ENCODE data around the gene COL5A1. TPM values are rescaled to one million over a fixed set of nuclear protein-coding genes. Genes with fewer than 3 reads are reported as not detected.

Gene COL5A1
- polyA plus RNA-seq, 3 donors, result 0.01 TPM; not detected in 2

- 87% methylated on average over 2 of the region's 2 CpGs for WGBS (ENCODE audit: insufficient coverage)
- no peak overlapping the region for H3K27ac Mint-ChIP-seq
- Histone ChIP-seq H3K27me3 (ENCODE audit: control insufficient read depth in 2 of 2, insufficient read depth in 2 of 2, low read length in 2 of 2) (peaks cover 6 to 14% of the 10 kb centered on the region in 2 donors), H3K4me1 (ENCODE audit: control insufficient read depth in 1 of 2, insufficient read depth in 2 of 2, low read length in 2 of 2) (no peaks in the 10 kb centered on the region), H3K4me2 (replicated peaks; ENCODE audit: extremely low read depth, low read length, poor library complexity, severe bottlenecking) (no peak overlapping the region), H3K4me3 (replicated peaks in 1 of 3; ENCODE audit: low read depth in 2 of 3, low read length in 3 of 3) (no peak overlapping the region), H4K20me1 (ENCODE audit: insufficient read depth, low read length) (no peaks in the 10 kb centered on the region), H3K27ac (ENCODE audit: low read depth in 1 of 2, low read length in 2 of 2) (no peak overlapping the region), H3K9ac (ENCODE audit: insufficient read depth, low read length, poor library complexity, severe bottlenecking) (no peak overlapping the region), H3K9me3 (replicated peaks in 1 of 2; ENCODE audit: control insufficient read depth in 1 of 2, insufficient read depth in 1 of 2, low read length in 2 of 2) (no peaks in the 10 kb centered on the region), H2AFZ (ENCODE audit: insufficient read depth, low read depth, low read length, poor library complexity, severe bottlenecking) (no peak overlapping the region), H3K79me2 (ENCODE audit: insufficient read depth, low read length) (no peaks in the 10 kb centered on the region), H3K36me3 (replicated peaks in 1 of 2; ENCODE audit: control insufficient read depth in 1 of 2, insufficient read depth in 2 of 2, low read length in 2 of 2) (no peaks in the 10 kb centered on the region)
- no peak for DNase-seq
- H3K27me3 Mint-ChIP-seq (ENCODE audit: low read depth in 3 of 3), result peaks cover 12 to 22% (median 16%) of the 10 kb centered on the region in 3 donors
- TF ChIP-seq, protein P1, sequence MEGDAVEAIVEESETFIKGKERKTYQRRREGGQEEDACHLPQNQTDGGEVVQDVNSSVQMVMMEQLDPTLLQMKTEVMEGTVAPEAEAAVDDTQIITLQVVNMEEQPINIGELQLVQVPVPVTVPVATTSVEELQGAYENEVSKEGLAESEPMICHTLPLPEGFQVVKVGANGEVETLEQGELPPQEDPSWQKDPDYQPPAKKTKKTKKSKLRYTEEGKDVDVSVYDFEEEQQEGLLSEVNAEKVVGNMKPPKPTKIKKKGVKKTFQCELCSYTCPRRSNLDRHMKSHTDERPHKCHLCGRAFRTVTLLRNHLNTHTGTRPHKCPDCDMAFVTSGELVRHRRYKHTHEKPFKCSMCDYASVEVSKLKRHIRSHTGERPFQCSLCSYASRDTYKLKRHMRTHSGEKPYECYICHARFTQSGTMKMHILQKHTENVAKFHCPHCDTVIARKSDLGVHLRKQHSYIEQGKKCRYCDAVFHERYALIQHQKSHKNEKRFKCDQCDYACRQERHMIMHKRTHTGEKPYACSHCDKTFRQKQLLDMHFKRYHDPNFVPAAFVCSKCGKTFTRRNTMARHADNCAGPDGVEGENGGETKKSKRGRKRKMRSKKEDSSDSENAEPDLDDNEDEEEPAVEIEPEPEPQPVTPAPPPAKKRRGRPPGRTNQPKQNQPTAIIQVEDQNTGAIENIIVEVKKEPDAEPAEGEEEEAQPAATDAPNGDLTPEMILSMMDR (IDR thresholded peaks at IDR 0.05), result no peak
- no peaks in the 10 kb centered on the region for H3K9me3 Mint-ChIP-seq
- H3K4me1 Mint-ChIP-seq, result peaks cover 2% of the 10 kb centered on the region
- H3K36me3 Mint-ChIP-seq, result no peaks in the 10 kb centered on the region
- H3K4me3 Mint-ChIP-seq, result no peak overlapping the region
- intact Hi-C loops (cut with micrococcal nuclease), result no loop called here
Observed at GRCh38 chr9:134636149-134636507, 5.5 kb upstream of the COL5A1 start.

DNA sequence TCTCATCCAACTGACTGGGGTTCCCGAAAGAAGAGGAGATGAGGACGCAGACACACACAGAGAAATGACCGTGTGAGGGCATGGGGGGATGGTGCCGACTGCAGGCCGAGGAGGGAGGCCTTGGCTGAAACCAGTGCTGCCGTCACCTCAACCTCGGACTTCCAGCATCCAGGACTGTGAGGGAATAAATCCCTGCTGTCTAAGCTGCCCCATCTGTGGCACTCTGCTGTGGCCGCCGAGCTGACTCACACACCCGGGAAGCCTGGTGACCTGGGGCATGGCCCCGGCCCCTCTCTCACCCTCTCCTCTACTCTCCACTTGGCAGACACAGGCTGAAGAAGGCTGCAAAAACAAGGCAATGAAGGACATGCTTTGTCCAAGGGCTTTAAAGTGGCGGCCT, 4.4 kb upstream of the COL5A1 start:
- H3K9me3 ChIP-seq (replicated peaks in 1 of 2; ENCODE audit: control insufficient read depth in 1 of 2, insufficient read depth in 1 of 2, low read length in 2 of 2), result no peaks in the 10 kb centered on the region
- no peaks in the 10 kb centered on the region for H3K79me2 ChIP-seq (ENCODE audit: insufficient read depth, low read length)
- H3K27ac ChIP-seq (ENCODE audit: low read depth in 1 of 2, low read length in 2 of 2), result no peak overlapping the region
- Mint-ChIP-seq H3K9me3 (no peaks in the 10 kb centered on the region), H3K27me3 (ENCODE audit: low read depth in 3 of 3) (peaks cover 14 to 29% (median 16%) of the 10 kb centered on the region in 3 donors), H3K4me1 (peaks cover 2% of the 10 kb centered on the region), H3K4me3 (no peak overlapping the region), H3K36me3 (no peaks in the 10 kb centered on the region), H3K27ac (no peak overlapping the region)
- H4K20me1 ChIP-seq (ENCODE audit: insufficient read depth, low read length), result no peaks in the 10 kb centered on the region
- H3K9ac ChIP-seq (ENCODE audit: insufficient read depth, low read length, poor library complexity, severe bottlenecking), result no peak overlapping the region
- H3K4me2 ChIP-seq (replicated peaks; ENCODE audit: extremely low read depth, low read length, poor library complexity, severe bottlenecking), result no peak overlapping the region
- TF ChIP-seq, protein P1 (IDR thresholded peaks at IDR 0.05), result no peak
- no peak overlapping the region for H3K4me3 ChIP-seq (replicated peaks in 1 of 3; ENCODE audit: low read depth in 2 of 3, low read length in 3 of 3)
- H3K4me1 ChIP-seq (ENCODE audit: control insufficient read depth in 1 of 2, insufficient read depth in 2 of 2, low read length in 2 of 2), result no peaks in the 10 kb centered on the region
- intact Hi-C loops (cut with micrococcal nuclease), result no loop called here
- peaks cover 8 to 16% of the 10 kb centered on the region in 2 donors for H3K27me3 ChIP-seq (ENCODE audit: control insufficient read depth in 2 of 2, insufficient read depth in 2 of 2, low read length in 2 of 2)
- no peak for DNase-seq
- H2AFZ ChIP-seq (ENCODE audit: insufficient read depth, low read depth, low read length, poor library complexity, severe bottlenecking), result no peak overlapping the region
- H3K36me3 ChIP-seq (replicated peaks in 1 of 2; ENCODE audit: control insufficient read depth in 1 of 2, insufficient read depth in 2 of 2, low read length in 2 of 2), result no peaks in the 10 kb centered on the region
- WGBS (ENCODE audit: insufficient coverage), result 91% methylated on average over 11 of the region's 12 CpGs

All from CD14-positive monocyte (primary cell).